GM12872 (cell line): ENCODE measurements around the gene TOMM5.

Experiments used
- CTCF ChIP-seq: IDR thresholded peaks from 3 replicates; pipeline ENCODE4 v1.5.1; 2011; ENCODE audit warnings: low read depth, mild to moderate bottlenecking, low read length, moderate library complexity; ENCODE audit not compliant: insufficient read depth

The TOMM5 gene

GRCh38 chr9:37566716-37567115 is 25.7 kb downstream of the TOMM5 start:
- TF ChIP-seq CTCF: no peak

- no peak for TF ChIP-seq CTCF
These were observed 26.5 kb downstream of the TOMM5 start for GRCh38 chr9:37565661-37566618.

- no peak for TF ChIP-seq CTCF
These were observed 27.5 kb downstream of the TOMM5 start for GRCh38 chr9:37564916-37565315.

- no peak for TF ChIP-seq CTCF
These were observed 28.4 kb downstream of the TOMM5 start for GRCh38 chr9:37563806-37564513.

GRCh38 chr9:37562826-37563225 is 29.6 kb downstream of the TOMM5 start:
- no peak for TF ChIP-seq CTCF

- no peak for TF ChIP-seq CTCF
These were observed 30.7 kb downstream of the TOMM5 start for GRCh38 chr9:37561682-37562081.

GRCh38 chr9:37559855-37560592 is 32.4 kb downstream of the TOMM5 start:
- no peak for TF ChIP-seq CTCF
